GM12873 (cell line): ENCODE measurements around the gene HMGB3.

Experiments used
- CTCF ChIP-seq: IDR thresholded peaks from 2 replicates; pipeline ENCODE4 v1.5.1; 2012; ENCODE audit warnings: low read depth, mild to moderate bottlenecking, moderate library complexity, low read length, control low read depth; ENCODE audit not compliant: insufficient read depth; ENCODE audit errors: missing control alignments

Gene HMGB3

GRCh38 chrX:151000861-151001331, 17.8 kb downstream of the HMGB3 start:
- TF ChIP-seq CTCF = no peak

- TF ChIP-seq CTCF = peak; percentile 19
These were observed 20.9 kb downstream of the HMGB3 start for GRCh38 chrX:151004085-151004484.

GRCh38 chrX:151006410-151007109, 23.4 kb downstream of the HMGB3 start:
- TF ChIP-seq CTCF = no peak

- TF ChIP-seq CTCF = no peak
These were observed 26.4 kb downstream of the HMGB3 start for GRCh38 chrX:151009582-151009981.

- no peak for TF ChIP-seq CTCF
These were observed 30.1 kb downstream of the HMGB3 start for GRCh38 chrX:151013164-151013743.

- no peak for TF ChIP-seq CTCF
These were observed 32.5 kb downstream of the HMGB3 start for GRCh38 chrX:151015684-151016083.

GRCh38 chrX:151019856-151020255, 36.7 kb downstream of the HMGB3 start:
- no peak for TF ChIP-seq CTCF
